OCI-LY7 (cell line): ENCODE data around the gene DPEP2. TPM values are rescaled to one million over a fixed set of nuclear protein-coding genes. Genes with fewer than 3 reads are reported as not detected.

Experiments used
- BruUV-seq: library from RNA; stranded (reverse); fragments of 400-500 nt; replicated peaks from 2 replicates; lab custom pipeline; 2021; lab: Mats Ljungman, UMichigan
- CTCF ChIA-PET: fragments of 300-600 bp; sonication (Branson Sonifier 250); formaldehyde crosslinking; loops from one replicate; lab custom pipeline; 2022; ENCODE audit warnings: antibody characterized with exemption; ENCODE audit not compliant: unreplicated experiment; lab: Charles Lee
- POLR2A ChIA-PET: fragments of 300-600 bp; sonication (Branson Sonifier 250); formaldehyde crosslinking; loops from one replicate; lab custom pipeline; 2022; ENCODE audit warnings: antibody characterized with exemption; lab: Charles Lee
- DNase-seq: peaks from one replicate; pipeline ENCODE4 v3.0.0-alpha.2; 2015; ENCODE audit warnings: low spot score
- H2AFZ ChIP-seq: fragments of 200-600 bp; sonication (generic), shearing (Covaris generic); 2 replicates; pipeline ENCODE4 v1.6.1; 2014; ENCODE audit warnings: mild to moderate bottlenecking, antibody characterized with exemption, low read length, moderate library complexity
- H3K27ac ChIP-seq: fragments of 200-600 bp; sonication (generic); 2 replicates; pipeline ENCODE4 v1.5.1; 2014; ENCODE audit warnings: mixed run types, low read depth, mild to moderate bottlenecking, moderate library complexity, low read length, inconsistent platforms; ENCODE audit not compliant: poor library complexity, severe bottlenecking
- H3K36me3 ChIP-seq: fragments of 200-600 bp; sonication (generic); 2 replicates; pipeline ENCODE4 v1.6.1; 2014; ENCODE audit warnings: mild to moderate bottlenecking, antibody characterized with exemption, low read length, moderate library complexity, mixed read lengths; ENCODE audit not compliant: insufficient read depth
- H3K4me1 ChIP-seq: fragments of 200-600 bp; sonication (generic); 2 replicates; pipeline ENCODE4 v1.5.1; 2014; ENCODE audit warnings: mild to moderate bottlenecking, low read length; ENCODE audit not compliant: insufficient read depth, poor library complexity, severe bottlenecking
- H3K4me2 ChIP-seq: fragments of 200-600 bp; sonication (generic); 2 replicates; pipeline ENCODE4 v1.6.1; 2014; ENCODE audit warnings: mild to moderate bottlenecking, low read length
- H3K4me3 ChIP-seq: fragments of 200-600 bp; sonication (generic); 2 replicates; pipeline ENCODE4 v1.5.1; 2014; ENCODE audit warnings: mild to moderate bottlenecking, low read depth, low read length; ENCODE audit not compliant: poor library complexity, severe bottlenecking
- H3K79me2 ChIP-seq: fragments of 200-600 bp; sonication (generic); 2 replicates; pipeline ENCODE4 v1.6.1; 2016; ENCODE audit warnings: low read depth, mild to moderate bottlenecking, low read length, moderate library complexity, mixed read lengths; ENCODE audit not compliant: insufficient read depth
- H3K9me2 ChIP-seq: fragments of 200-600 bp; sonication (generic); 2 replicates; pipeline ENCODE4 v1.6.1; 2016; ENCODE audit warnings: mild to moderate bottlenecking, low read length, mixed read lengths; ENCODE audit not compliant: insufficient read depth
- H3K9me3 ChIP-seq: fragments of 200-600 bp; sonication (generic); 2 replicates; pipeline ENCODE4 v1.6.1; 2014; ENCODE audit warnings: mild to moderate bottlenecking, mixed run types, low read length, mixed read lengths
- H4K20me1 ChIP-seq: fragments of 200-600 bp; sonication (generic); 2 replicates; pipeline ENCODE4 v1.6.1; 2014; ENCODE audit warnings: mild to moderate bottlenecking, antibody characterized with exemption, low read length, moderate library complexity, mixed read lengths; ENCODE audit not compliant: insufficient read depth
- EZH2phosphoT487 ChIP-seq: fragments of 200-600 bp; sonication (generic); IDR thresholded peaks from 2 replicates; pipeline ENCODE4 v1.6.1; 2018; ENCODE audit warnings: low read depth, borderline replicate concordance, mild to moderate bottlenecking, mixed run types, antibody characterized with exemption, low read length, moderate library complexity, mixed read lengths
- intact Hi-C: fragments of 100-400 bp; cut with micrococcal nuclease; formaldehyde crosslinking; loops from one replicate; pipeline ENCODE4 v1.10.0; 2022; ENCODE audit not compliant: unreplicated experiment
- total RNA-seq, 2 experiments: library from RNA; depleted of rRNA in 1 of 2; stranded (reverse); fragments of >200 nt in 1 of 2; shearing (Covaris generic) in 1 of 2; gene quantifications; 2 replicates each; pipeline ENCODE4 v1.2.3, GENCODE V29; 2014 to 2022
- TF ChIP-seq, protein P1 (sequence below): fragments of 200-600 bp; sonication (generic); conservative IDR thresholded peaks from 2 replicates; pipeline ENCODE4 v1.5.1; 2014; ENCODE audit warnings: mild to moderate bottlenecking, antibody characterized with exemption, low read length, moderate library complexity, mixed read lengths

The DPEP2 gene
- total RNA-seq, 2 experiments from 2014 or later: 0.22 to 0.23 TPM

GRCh38 chr16:68040506-68041288 lies 41.4 kb upstream of the DPEP2 start:
- no peak overlapping the region for H3K27ac ChIP-seq

DNA sequence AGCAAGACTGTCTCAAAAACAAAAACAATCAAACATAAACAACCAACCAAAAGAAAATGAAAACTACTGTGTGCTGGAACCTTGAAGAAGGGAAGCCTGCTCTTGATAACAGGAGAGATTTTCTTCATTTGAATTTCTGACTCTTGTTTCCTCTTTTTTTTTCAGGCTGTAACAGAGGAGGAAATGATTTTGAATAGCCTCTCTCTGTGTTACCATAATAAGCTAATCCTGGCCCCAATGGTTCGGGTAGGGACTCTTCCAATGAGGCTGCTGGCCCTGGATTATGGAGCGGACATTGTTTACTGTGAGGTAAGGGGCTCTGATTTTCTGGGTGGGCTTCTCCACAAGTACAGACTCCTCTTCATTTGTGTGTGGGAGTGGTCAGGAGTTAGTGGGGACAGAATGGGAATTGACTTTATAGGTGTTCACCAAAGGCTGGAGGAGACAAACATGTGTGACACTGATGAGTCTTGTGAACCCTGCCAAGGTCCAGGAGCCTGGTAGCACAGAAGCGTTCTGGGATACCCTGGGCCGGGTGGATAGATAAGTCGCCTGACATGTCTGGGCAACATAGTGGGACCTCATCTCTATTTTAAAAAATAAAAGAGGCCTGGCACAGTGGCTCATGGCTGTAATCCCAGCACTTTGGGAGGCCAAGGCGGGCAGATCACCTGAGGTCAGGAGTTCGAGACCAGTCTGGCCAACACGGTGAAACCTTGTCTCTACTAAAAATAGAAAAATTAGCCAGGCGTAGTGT lies 38.7 kb upstream of the DPEP2 start:
- BruUV-seq: no TSS peak
- H3K79me2 ChIP-seq: no peaks in the 10 kb centered on the region
- CTCF ChIA-PET: interaction anchor here (0.6 to 1.3 kb wide), 2 partner anchors 15 to 215 kb away, joined by 3 read pairs; partner anchors contain the start of genes DDX28 and DUS2
- intact Hi-C loops: no loop called here
- 0 out of 2 replicates have a peak, but pooled peaks cover 4% of the 10 kb centered on the region for H4K20me1 ChIP-seq
- peak; percentile 73 for DNase-seq
- no peaks in the 10 kb centered on the region for H3K9me3 ChIP-seq
- peak overlapping the region; percentile 81 for H3K27ac ChIP-seq
- peak overlapping the region; percentile 51; the same call in 1 of the 2 replicates for H2AFZ ChIP-seq
- H3K4me1 ChIP-seq: peaks cover 39% of the 10 kb centered on the region
- no peak for TF ChIP-seq EZH2phosphoT487
- TF ChIP-seq, protein P1, sequence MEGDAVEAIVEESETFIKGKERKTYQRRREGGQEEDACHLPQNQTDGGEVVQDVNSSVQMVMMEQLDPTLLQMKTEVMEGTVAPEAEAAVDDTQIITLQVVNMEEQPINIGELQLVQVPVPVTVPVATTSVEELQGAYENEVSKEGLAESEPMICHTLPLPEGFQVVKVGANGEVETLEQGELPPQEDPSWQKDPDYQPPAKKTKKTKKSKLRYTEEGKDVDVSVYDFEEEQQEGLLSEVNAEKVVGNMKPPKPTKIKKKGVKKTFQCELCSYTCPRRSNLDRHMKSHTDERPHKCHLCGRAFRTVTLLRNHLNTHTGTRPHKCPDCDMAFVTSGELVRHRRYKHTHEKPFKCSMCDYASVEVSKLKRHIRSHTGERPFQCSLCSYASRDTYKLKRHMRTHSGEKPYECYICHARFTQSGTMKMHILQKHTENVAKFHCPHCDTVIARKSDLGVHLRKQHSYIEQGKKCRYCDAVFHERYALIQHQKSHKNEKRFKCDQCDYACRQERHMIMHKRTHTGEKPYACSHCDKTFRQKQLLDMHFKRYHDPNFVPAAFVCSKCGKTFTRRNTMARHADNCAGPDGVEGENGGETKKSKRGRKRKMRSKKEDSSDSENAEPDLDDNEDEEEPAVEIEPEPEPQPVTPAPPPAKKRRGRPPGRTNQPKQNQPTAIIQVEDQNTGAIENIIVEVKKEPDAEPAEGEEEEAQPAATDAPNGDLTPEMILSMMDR: no peak
- POLR2A ChIA-PET: interaction anchor here (0.7 to 1.4 kb wide), 9 partner anchors 10 to 521 kb away, joined by 3 to 6 read pairs (median 3); partner anchors contain the start of genes DDX28 and DUS2
- H3K4me3 ChIP-seq: peak overlapping the region; percentile 58
- peak overlapping the region; percentile 80 for H3K4me2 ChIP-seq
- peaks cover 26% of the 10 kb centered on the region for H3K36me3 ChIP-seq
- no peaks in the 10 kb centered on the region for H3K9me2 ChIP-seq

More at GRCh38 chr16:68040506-68041288, 41.4 kb upstream of the DPEP2 start:
- Histone ChIP-seq H4K20me1 (0 out of 2 replicates have a peak, but pooled peaks cover 4% of the 10 kb centered on the region), H3K9me3 (no peaks in the 10 kb centered on the region), H3K4me3 (no peak overlapping the region), H2AFZ (no peak overlapping the region), H3K4me1 (peaks cover 39% of the 10 kb centered on the region), H3K9me2 (no peaks in the 10 kb centered on the region), H3K4me2 (no peak overlapping the region), H3K79me2 (no peaks in the 10 kb centered on the region), H3K36me3 (peaks cover 31% of the 10 kb centered on the region)
- intact Hi-C loops: loop anchor here (1.0 to 10.0 kb wide), 5 partner anchors 47 to 366 kb away; partner anchors contain the start of genes PSMB10 and SLC12A4
- CTCF ChIA-PET: interaction anchor here (0.6 to 1.1 kb wide), 8 partner anchors 11 to 450 kb away, joined by 3 to 5 read pairs (median 3); no protein-coding TSS in a partner anchor
- TF ChIP-seq, protein P1: peak; percentile 97
- no peak for TF ChIP-seq EZH2phosphoT487
- POLR2A ChIA-PET: interaction anchor here (0.6 to 1.6 kb wide), 9 partner anchors 14 to 321 kb away, joined by 3 to 7 read pairs (median 4); partner anchors contain the start of genes DDX28 and DUS2
- BruUV-seq: no TSS peak
- DNase-seq: peak; percentile 88
